ENCODE data around the gene GNB4.

Gene GNB4

GRCh38 chr3:179363332-179363731 lies 87.9 kb downstream of the GNB4 start:
- Mint-ChIP-seq H3K4me1 (no peaks in the 10 kb centered on the region), H3K9me3 (no peaks in the 10 kb centered on the region), H3K36me3 (ENCODE audit: low read depth) (peaks cover 29% of the 10 kb centered on the region), H3K27ac (no peak overlapping the region), H3K4me3 (no peak overlapping the region), H3K27me3 (no peaks in the 10 kb centered on the region)
- ATAC-seq (no peak), DNase-seq (no peak)

GRCh38 chr3:179355996-179356395 lies 95.3 kb downstream of the GNB4 start:
- DNase-seq (no peak), ATAC-seq (peak; percentile 66)
- H3K27ac Mint-ChIP-seq = peak overlapping the region; percentile 74
- peaks cover 22% of the 10 kb centered on the region for H3K4me1 Mint-ChIP-seq
- no peaks in the 10 kb centered on the region for H3K27me3 Mint-ChIP-seq
- H3K36me3 Mint-ChIP-seq (ENCODE audit: low read depth) = peaks cover 59% of the 10 kb centered on the region
- H3K9me3 Mint-ChIP-seq = no peaks in the 10 kb centered on the region
- no peak overlapping the region for H3K4me3 Mint-ChIP-seq

GRCh38 chr3:179348325-179349013 lies 102.8 kb downstream of the GNB4 start:
- DNase-seq = no peak
- no peaks in the 10 kb centered on the region for H3K9me3 Mint-ChIP-seq
- ATAC-seq = peak; percentile 37
- peaks cover 23% of the 10 kb centered on the region for H3K36me3 Mint-ChIP-seq (ENCODE audit: low read depth)
- H3K27ac Mint-ChIP-seq = peak overlapping the region; percentile 97
- H3K4me1 Mint-ChIP-seq = peaks cover 29% of the 10 kb centered on the region
- H3K27me3 Mint-ChIP-seq = no peaks in the 10 kb centered on the region
- H3K4me3 Mint-ChIP-seq = peak overlapping the region; percentile 99

GRCh38 chr3:179347345-179348194 lies 103.7 kb downstream of the GNB4 start, which contains the start of gene MFN1:
MFN1 (plus strand) TSS chr3:179347709; CDS start chr3:179348852, 1,143 bp downstream.
- Mint-ChIP-seq H3K27me3 (no peaks in the 10 kb centered on the region), H3K4me3 (peak within 1 kb of the TSS; percentile 99), H3K9me3 (no peaks in the 10 kb centered on the region), H3K4me1 (peaks cover 29% of the 10 kb centered on the region), H3K36me3 (ENCODE audit: low read depth) (peaks cover 19% of the 10 kb centered on the region), H3K27ac (peak within 1 kb of the TSS; percentile 97)
- DNase-seq (peak; percentile 86), ATAC-seq (peak; percentile 98)

All from activated naive CD8-positive, alpha-beta T cell treated with anti-CD3 and anti-CD28 coated beads, Interleukin-2, amount 50 U/mL, for 24 hours (primary cell).